ENCODE measurements around the gene PLB1.

DNA sequence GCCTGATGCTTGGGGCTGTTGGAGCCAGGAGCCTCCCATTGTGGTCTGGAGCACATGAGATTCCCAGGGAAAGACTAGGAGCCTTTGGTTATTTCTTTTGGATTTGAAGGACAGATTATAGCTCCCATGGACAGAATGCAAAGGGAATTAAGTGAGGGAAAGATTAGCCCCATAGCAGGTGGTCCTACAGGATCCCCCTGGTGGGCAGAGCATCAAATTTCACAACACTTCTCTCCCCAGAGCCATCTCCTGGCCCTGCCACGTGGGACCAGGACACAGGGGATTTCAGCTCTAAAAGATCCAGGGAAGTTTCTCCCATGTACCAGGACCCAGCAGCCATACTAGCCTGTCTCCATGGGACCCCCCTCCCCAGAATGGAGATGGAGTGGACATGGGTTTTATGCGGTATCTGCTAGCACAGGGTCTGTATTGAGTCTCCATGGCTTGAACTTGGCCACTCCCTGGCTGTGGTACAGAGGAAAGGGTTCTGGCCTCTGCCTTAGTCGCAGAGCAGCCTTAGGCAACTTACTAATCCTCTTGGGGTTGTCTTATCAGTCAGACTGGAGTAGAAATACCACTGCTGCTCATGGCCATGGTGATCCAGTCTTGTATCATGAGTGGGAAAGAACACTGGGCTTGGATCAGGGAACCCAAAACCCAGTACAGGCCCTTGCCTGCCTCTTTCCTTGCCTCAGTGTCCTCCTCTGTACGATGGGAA lies 6.8 kb upstream of the PLB1 start:
- TF ChIP-seq, protein P1, sequence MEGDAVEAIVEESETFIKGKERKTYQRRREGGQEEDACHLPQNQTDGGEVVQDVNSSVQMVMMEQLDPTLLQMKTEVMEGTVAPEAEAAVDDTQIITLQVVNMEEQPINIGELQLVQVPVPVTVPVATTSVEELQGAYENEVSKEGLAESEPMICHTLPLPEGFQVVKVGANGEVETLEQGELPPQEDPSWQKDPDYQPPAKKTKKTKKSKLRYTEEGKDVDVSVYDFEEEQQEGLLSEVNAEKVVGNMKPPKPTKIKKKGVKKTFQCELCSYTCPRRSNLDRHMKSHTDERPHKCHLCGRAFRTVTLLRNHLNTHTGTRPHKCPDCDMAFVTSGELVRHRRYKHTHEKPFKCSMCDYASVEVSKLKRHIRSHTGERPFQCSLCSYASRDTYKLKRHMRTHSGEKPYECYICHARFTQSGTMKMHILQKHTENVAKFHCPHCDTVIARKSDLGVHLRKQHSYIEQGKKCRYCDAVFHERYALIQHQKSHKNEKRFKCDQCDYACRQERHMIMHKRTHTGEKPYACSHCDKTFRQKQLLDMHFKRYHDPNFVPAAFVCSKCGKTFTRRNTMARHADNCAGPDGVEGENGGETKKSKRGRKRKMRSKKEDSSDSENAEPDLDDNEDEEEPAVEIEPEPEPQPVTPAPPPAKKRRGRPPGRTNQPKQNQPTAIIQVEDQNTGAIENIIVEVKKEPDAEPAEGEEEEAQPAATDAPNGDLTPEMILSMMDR (IDR thresholded peaks at IDR 0.05), result no peak
- TF ChIP-seq POLR2A (IDR thresholded peaks at IDR 0.05), result no peak
